ENCODE measurements around the gene GALNT6. TPM values are rescaled to one million over a fixed set of nuclear protein-coding genes. Genes with fewer than 3 reads are reported as not detected.
A peak's percentile ranks its signal among the peaks of the same experiment; 100 is the strongest.

The GALNT6 gene
- total RNA-seq, 1 experiment from 2014 or later, result 73.0 TPM

GRCh38 chr12:51393676-51394545, 2.7 kb upstream of the GALNT6 start:
- intact Hi-C loops (cut with micrococcal nuclease; ENCODE audit: unreplicated experiment), result no loop called here
- CTCF ChIA-PET, result no interaction called here
- peaks cover 27% of the 10 kb centered on the region for H3K79me2 ChIP-seq (ENCODE audit: low read depth)
- no peaks in the 10 kb centered on the region for H3K9me2 ChIP-seq (ENCODE audit: insufficient read depth)
- H3K27me3 ChIP-seq (ENCODE audit: insufficient read depth, low read depth), result no peaks in the 10 kb centered on the region
- H3F3A ChIP-seq (ENCODE audit: insufficient read depth, low read depth), result peaks cover 11% of the 10 kb centered on the region
- no peaks in the 10 kb centered on the region for H3K9me3 ChIP-seq (ENCODE audit: insufficient read depth, low read depth)
- no peak overlapping the region for H3K27ac ChIP-seq
- no peaks in the 10 kb centered on the region for H3K36me3 ChIP-seq (ENCODE audit: low read depth)
- no peak overlapping the region; the same call in 1 of the 2 replicates for H2AFZ ChIP-seq
- no peaks in the 10 kb centered on the region for H4K20me1 ChIP-seq (ENCODE audit: insufficient read depth)
- BruUV-seq (replicated peaks), result no TSS peak
- H3K4me3 ChIP-seq, result no peak overlapping the region
- DNase-seq, result no peak
- peak overlapping the region; percentile 86; the same call in 1 of the 2 replicates for H3K4me2 ChIP-seq
- H3K4me1 ChIP-seq (replicated peaks; ENCODE audit: insufficient read depth), result peaks cover 36% of the 10 kb centered on the region
- TF ChIP-seq CTCF (conservative IDR thresholded peaks at IDR 0.05) (no peak), EZH2 (IDR thresholded peaks at IDR 0.05; ENCODE audit: low read depth) (no peak)
- POLR2A ChIA-PET (ENCODE audit: unreplicated experiment), result interaction anchor here (0.5 kb wide), 1 partner anchor 53 kb away, joined by 3 read pairs; no protein-coding TSS in a partner anchor

GRCh38 chr12:51392556-51393237, 1.5 kb upstream of the GALNT6 start:
- Histone ChIP-seq H4K20me1 (ENCODE audit: insufficient read depth) (no peaks in the 10 kb centered on the region), H3F3A (ENCODE audit: insufficient read depth, low read depth) (peaks cover 24% of the 10 kb centered on the region), H3K79me2 (ENCODE audit: low read depth) (peaks cover 32% of the 10 kb centered on the region), H3K27ac (peak overlapping the region; percentile 27), H2AFZ (peak overlapping the region; percentile 99), H3K4me1 (replicated peaks; ENCODE audit: insufficient read depth) (peaks cover 48% of the 10 kb centered on the region), H3K36me3 (ENCODE audit: low read depth) (no peaks in the 10 kb centered on the region), H3K9me3 (ENCODE audit: insufficient read depth, low read depth) (no peaks in the 10 kb centered on the region), H3K4me2 (peak overlapping the region; percentile 86), H3K4me3 (peak overlapping the region; percentile 91), H3K9me2 (ENCODE audit: insufficient read depth) (no peaks in the 10 kb centered on the region), H3K27me3 (ENCODE audit: insufficient read depth, low read depth) (no peaks in the 10 kb centered on the region)
- TF ChIP-seq EZH2 (IDR thresholded peaks at IDR 0.05; ENCODE audit: low read depth) (no peak), CTCF (conservative IDR thresholded peaks at IDR 0.05) (no peak)
- POLR2A ChIA-PET (ENCODE audit: unreplicated experiment), result no interaction called here
- BruUV-seq (replicated peaks), result TSS peak; percentile 45
- intact Hi-C loops (cut with micrococcal nuclease; ENCODE audit: unreplicated experiment), result no loop called here
- peak; percentile 44 for DNase-seq
- CTCF ChIA-PET, result no interaction called here

GRCh38 chr12:51390891-51391282, 319 bp downstream of the GALNT6 start:
- peaks cover 66% of the 10 kb centered on the region for H3K4me1 ChIP-seq (replicated peaks; ENCODE audit: insufficient read depth)
- no TSS peak for BruUV-seq (replicated peaks)
- H3K79me2 ChIP-seq (ENCODE audit: low read depth), result peaks cover 39% of the 10 kb centered on the region
- H3K4me3 ChIP-seq, result peak overlapping the region; percentile 91
- no peaks in the 10 kb centered on the region for H3K36me3 ChIP-seq (ENCODE audit: low read depth)
- peaks cover 42% of the 10 kb centered on the region for H3F3A ChIP-seq (ENCODE audit: insufficient read depth, low read depth)
- H2AFZ ChIP-seq, result peak overlapping the region; percentile 99
- no peaks in the 10 kb centered on the region for H3K9me3 ChIP-seq (ENCODE audit: insufficient read depth, low read depth)
- H3K9me2 ChIP-seq (ENCODE audit: insufficient read depth), result no peaks in the 10 kb centered on the region
- H3K27me3 ChIP-seq (ENCODE audit: insufficient read depth, low read depth), result no peaks in the 10 kb centered on the region
- peak; percentile 43 to 58 for DNase-seq
- peak overlapping the region; percentile 86 for H3K4me2 ChIP-seq
- intact Hi-C loops (cut with micrococcal nuclease; ENCODE audit: unreplicated experiment), result no loop called here
- H3K27ac ChIP-seq, result peak overlapping the region; percentile 11; the same call in 1 of the 2 replicates
- CTCF ChIA-PET, result no interaction called here
- TF ChIP-seq EZH2 (IDR thresholded peaks at IDR 0.05; ENCODE audit: low read depth), result no peak
- no peak for TF ChIP-seq CTCF (conservative IDR thresholded peaks at IDR 0.05)
- POLR2A ChIA-PET (ENCODE audit: unreplicated experiment), result interaction anchor here (0.6 to 1.3 kb wide), 2 partner anchors 19 to 88 kb away, joined by 4 to 10 read pairs; no protein-coding TSS in a partner anchor
- H4K20me1 ChIP-seq (ENCODE audit: insufficient read depth), result no peaks in the 10 kb centered on the region

Measured in PC-9 (cell line).